Body of pancreas (tissue), 4 donors: ENCODE measurements around the gene ZNF775. TPM values are rescaled to one million over a fixed set of nuclear protein-coding genes. Genes with fewer than 3 reads are reported as not detected.

Experiments
- ATAC-seq: fragments of 150-250 bp; one replicate; pipeline ENCODE4 v1.9.1; 2016
- DNase-seq, 4 donors: peaks; one replicate each; pipeline ENCODE4 v3.0.0-alpha.2; 2019
- H3K27ac ChIP-seq, 4 donors: fragments of 200-600 bp; sonication (generic); 1 replicate in 3 of 4; 2 replicates in 1 of 4; pipeline versions ENCODE4 v1.5.1 to v1.6.1; 2016 to 2019; ENCODE audit warnings: mild to moderate bottlenecking in 1 of 4, mixed read lengths in 1 of 4, moderate library complexity in 1 of 4
- H3K27me3 ChIP-seq, 2 donors: fragments of 200-600 bp; sonication (generic); one replicate each; pipeline ENCODE4 v1.6.0; 2016; ENCODE audit warnings: mild to moderate bottlenecking in 1 of 2
- H3K36me3 ChIP-seq, 2 donors: fragments of 200-600 bp; sonication (generic); replicated peaks in 1 of 2; 2 replicates each; pipeline ENCODE4 v1.5.1; 2016; ENCODE audit warnings: low read depth in 2 of 2; ENCODE audit not compliant: insufficient read depth in 1 of 2
- H3K4me1 ChIP-seq: fragments of 200-600 bp; sonication (generic); one replicate; pipeline ENCODE4 v1.6.0; 2016
- H3K4me3 ChIP-seq, 2 donors: fragments of 200-600 bp; sonication (generic); 1 replicate in 1 of 2; 2 replicates in 1 of 2; pipeline ENCODE4 v1.5.1; 2016 to 2019
- H3K9me3 ChIP-seq, 3 donors: fragments of 200-600 bp; sonication (generic); 1 replicate in 2 of 3; 2 replicates in 1 of 3; pipeline ENCODE4 v1.5.1; 2016
- CTCF ChIP-seq, 7 experiments: fragments of 450-650 bp in 4 of 7; fragments of 200-600 bp in 3 of 7; sonication (generic) in 3 of 7; IDR thresholded peaks; one replicate each; pipeline ENCODE4 v1.5.1; 2016 to 2019; ENCODE audit warnings: antibody characterized with exemption in 7 of 7
- POLR2A ChIP-seq, 3 donors: fragments of 450-650 bp; IDR thresholded peaks; one replicate each; pipeline ENCODE4 v1.6.1; 2016; ENCODE audit warnings: antibody characterized with exemption in 3 of 3, mild to moderate bottlenecking in 2 of 3
- WGBS, 2 donors: methylation state at CpG; one replicate each; pipeline ENCODE4 v1.1.5; 2017; 5-methylcytosine and 5-hydroxymethylcytosine counted together
- intact Hi-C: fragments of 100-400 bp; cut with DNase I; formaldehyde crosslinking; loops from one replicate; pipeline ENCODE4 v1.15.1; 2023
- total RNA-seq, 2 donors: library from RNA; depleted of rRNA; stranded (reverse); fragments of >200 nt; gene quantifications; one replicate each; pipeline ENCODE4 v1.1.0, GENCODE V29; 2016

ZNF775 gene
- total RNA-seq, 2 donors from 2014 or later = 6.0 to 10.2 TPM

- WGBS, 2 donors = 88 to 96% methylated on average over 5 to 11 of the region's 11 CpGs
- H3K4me3 ChIP-seq = no peak overlapping the region
- no peaks in the 10 kb centered on the region for H3K9me3 ChIP-seq
- no peak overlapping the region for H3K27ac ChIP-seq
- TF ChIP-seq POLR2A (IDR thresholded peaks at IDR 0.05) (no peak), CTCF (IDR thresholded peaks at IDR 0.05) (no peak)
- no peak for ATAC-seq
- no peaks in the 10 kb centered on the region for H3K27me3 ChIP-seq
- H3K36me3 ChIP-seq = no peaks in the 10 kb centered on the region
- H3K4me1 ChIP-seq = peaks cover 8% of the 10 kb centered on the region
- intact Hi-C loops = no loop called here
- no peak for DNase-seq
Measured at GRCh38 chr7:150412016-150412415, 32.9 kb downstream of the ZNF775 start.

GRCh38 chr7:150412518-150413488 lies 33.7 kb downstream of the ZNF775 start:
- no peaks in the 10 kb centered on the region for H3K36me3 ChIP-seq
- no peak overlapping the region for H3K27ac ChIP-seq
- H3K4me3 ChIP-seq = no peak overlapping the region
- no peaks in the 10 kb centered on the region for H3K27me3 ChIP-seq
- ATAC-seq = no peak
- DNase-seq = peak in 1 of 4 donors; percentile 4
- H3K4me1 ChIP-seq = peaks cover under 1% of the 10 kb centered on the region
- WGBS, 2 donors = 80 to 85% methylated on average over 27 to 37 of the region's 37 CpGs
- TF ChIP-seq CTCF (IDR thresholded peaks at IDR 0.05) (no peak), POLR2A (IDR thresholded peaks at IDR 0.05) (no peak)
- intact Hi-C loops = no loop called here
- H3K9me3 ChIP-seq = no peaks in the 10 kb centered on the region

GRCh38 chr7:150413640-150414081 lies 34.5 kb downstream of the ZNF775 start:
- no peaks in the 10 kb centered on the region for H3K36me3 ChIP-seq
- no peak for TF ChIP-seq CTCF (IDR thresholded peaks at IDR 0.05)
- no peak for TF ChIP-seq POLR2A (IDR thresholded peaks at IDR 0.05)
- no peak for DNase-seq
- intact Hi-C loops = no loop called here
- H3K27ac ChIP-seq = no peak overlapping the region
- WGBS, 2 donors = 85 to 95% methylated on average over 11 of the region's 11 CpGs
- H3K9me3 ChIP-seq = no peaks in the 10 kb centered on the region
- no peak for ATAC-seq
- no peaks in the 10 kb centered on the region for H3K4me1 ChIP-seq
- no peaks in the 10 kb centered on the region for H3K27me3 ChIP-seq
- H3K4me3 ChIP-seq = no peak overlapping the region

- H3K27ac ChIP-seq = no peak overlapping the region
- 85 to 86% methylated on average over 16 to 19 of the region's 19 CpGs for WGBS, 2 donors
- DNase-seq = peak in 1 of 4 donors; percentile 9
Measured at GRCh38 chr7:150415161-150416153, 36.3 kb downstream of the ZNF775 start.

More at GRCh38 chr7:150415161-150416153, 36.3 kb downstream of the ZNF775 start:
- no peak for TF ChIP-seq POLR2A (IDR thresholded peaks at IDR 0.05)
- no peak for TF ChIP-seq CTCF (IDR thresholded peaks at IDR 0.05)
- Histone ChIP-seq H3K4me1 (no peaks in the 10 kb centered on the region), H3K36me3 (no peaks in the 10 kb centered on the region), H3K27me3 (no peaks in the 10 kb centered on the region), H3K4me3 (no peak overlapping the region), H3K9me3 (no peaks in the 10 kb centered on the region)
- no peak for ATAC-seq
- intact Hi-C loops = no loop called here
